Right lobe of liver (tissue), 4 donors: Measurements from ENCODE around the gene ERICH6.

Experiments
- POLR2A ChIP-seq: fragments of 450-650 bp; IDR thresholded peaks from one replicate; pipeline ENCODE4 v1.6.1; 2017; ENCODE audit warnings: antibody characterized with exemption, mild to moderate bottlenecking
- TF ChIP-seq, protein P1 (sequence below), 4 donors: fragments of 200-600 bp in 3 of 4; fragments of 450-650 bp in 1 of 4; IDR thresholded peaks; one replicate each; pipeline versions ENCODE4 v1.5.1 to v1.8.0; 2016 to 2022; ENCODE audit warnings: antibody characterized with exemption in 4 of 4, mild to moderate bottlenecking in 2 of 4
- donor health status: DM: no; HTN: no; CAD: no.
- donor health status: DM: no; HTN: no; CAD: no.
- donor health status: DM: no; HTN: yes; CAD: no.

DNA sequence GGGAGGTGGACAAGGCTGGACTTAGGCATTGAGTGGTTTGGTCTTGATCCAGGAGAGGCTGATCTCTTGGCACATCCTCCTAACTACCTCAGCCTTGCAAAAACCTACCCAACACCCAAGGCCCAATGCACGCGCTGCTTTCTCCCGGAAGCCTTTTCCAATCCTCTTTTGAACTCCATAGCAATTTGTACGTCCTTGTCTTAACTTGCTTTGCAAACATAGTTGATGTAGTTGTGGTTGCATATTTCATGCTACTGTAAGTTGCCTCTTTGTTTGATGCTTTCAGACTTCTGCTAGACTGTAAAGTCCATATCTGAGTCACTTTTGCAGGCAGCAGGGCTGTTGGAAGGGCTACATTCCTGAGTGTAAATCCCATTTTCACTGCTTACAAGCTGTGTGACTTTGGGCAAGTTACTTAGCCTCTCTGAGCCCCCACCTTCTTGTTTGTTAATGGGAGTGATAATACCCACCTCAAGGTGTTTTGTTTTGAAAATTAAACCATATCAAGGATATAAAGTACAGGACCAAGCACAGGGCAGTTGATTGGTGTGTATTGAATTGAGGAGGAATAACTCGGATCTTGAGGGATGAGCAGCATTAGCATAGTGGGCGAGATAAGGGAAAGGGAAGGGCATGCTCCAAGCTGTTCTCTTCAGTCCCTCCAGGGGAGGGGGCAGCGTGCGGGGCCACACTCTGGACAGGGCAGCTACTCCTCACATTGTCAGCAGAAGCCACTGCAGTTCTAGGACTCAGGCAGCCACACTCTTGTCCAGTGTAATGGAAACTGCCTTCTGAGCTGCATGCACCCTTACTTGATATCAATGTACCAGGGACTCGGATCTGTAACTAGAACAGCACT, 30.4 kb upstream of the ERICH6 start:
- TF ChIP-seq, protein P1, sequence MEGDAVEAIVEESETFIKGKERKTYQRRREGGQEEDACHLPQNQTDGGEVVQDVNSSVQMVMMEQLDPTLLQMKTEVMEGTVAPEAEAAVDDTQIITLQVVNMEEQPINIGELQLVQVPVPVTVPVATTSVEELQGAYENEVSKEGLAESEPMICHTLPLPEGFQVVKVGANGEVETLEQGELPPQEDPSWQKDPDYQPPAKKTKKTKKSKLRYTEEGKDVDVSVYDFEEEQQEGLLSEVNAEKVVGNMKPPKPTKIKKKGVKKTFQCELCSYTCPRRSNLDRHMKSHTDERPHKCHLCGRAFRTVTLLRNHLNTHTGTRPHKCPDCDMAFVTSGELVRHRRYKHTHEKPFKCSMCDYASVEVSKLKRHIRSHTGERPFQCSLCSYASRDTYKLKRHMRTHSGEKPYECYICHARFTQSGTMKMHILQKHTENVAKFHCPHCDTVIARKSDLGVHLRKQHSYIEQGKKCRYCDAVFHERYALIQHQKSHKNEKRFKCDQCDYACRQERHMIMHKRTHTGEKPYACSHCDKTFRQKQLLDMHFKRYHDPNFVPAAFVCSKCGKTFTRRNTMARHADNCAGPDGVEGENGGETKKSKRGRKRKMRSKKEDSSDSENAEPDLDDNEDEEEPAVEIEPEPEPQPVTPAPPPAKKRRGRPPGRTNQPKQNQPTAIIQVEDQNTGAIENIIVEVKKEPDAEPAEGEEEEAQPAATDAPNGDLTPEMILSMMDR (IDR thresholded peaks at IDR 0.05), result no peak
- TF ChIP-seq POLR2A, result no peak
